ENCODE measurements around the gene NR3C1.
"Not testable (repeated sequence)": the region's sequence is repeated elsewhere in the genome, so short reads cannot be mapped to it uniquely, and the experiment has no call there.

NR3C1 gene

DNA sequence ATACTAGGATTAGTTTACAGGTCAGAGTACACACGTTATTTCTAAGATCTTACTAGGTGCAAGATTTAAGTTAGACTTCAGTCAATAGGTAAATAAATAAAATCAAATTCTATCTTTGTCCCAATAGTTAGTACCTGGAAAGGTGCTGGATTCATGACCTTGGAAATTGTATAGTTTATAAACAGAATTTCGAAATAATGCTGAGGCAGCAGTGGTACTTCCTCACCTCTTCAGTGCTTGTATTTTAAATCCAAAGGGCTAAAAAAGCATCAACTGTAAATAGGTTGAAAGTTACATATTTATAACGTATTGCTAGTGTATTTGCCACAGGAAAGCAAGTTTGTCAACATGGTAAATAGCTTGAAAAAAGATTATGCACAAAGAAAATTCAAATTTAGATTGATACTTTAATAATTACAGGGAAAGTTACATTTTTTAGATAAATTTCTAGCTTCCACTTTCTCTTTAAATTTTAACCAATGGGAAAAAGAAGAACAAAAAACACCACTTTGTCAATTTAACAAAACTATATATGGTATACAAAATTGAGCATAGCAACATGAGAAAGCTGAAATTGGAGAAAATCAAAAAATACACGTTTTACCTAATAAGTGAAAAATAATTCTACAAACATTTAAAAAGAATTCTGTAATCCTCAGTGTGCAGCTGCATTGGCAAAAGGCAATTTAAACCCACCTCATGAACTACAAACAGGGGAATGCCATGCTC is 46.5 kb downstream of the NR3C1 start:
- DNase-seq = no peak

DNA sequence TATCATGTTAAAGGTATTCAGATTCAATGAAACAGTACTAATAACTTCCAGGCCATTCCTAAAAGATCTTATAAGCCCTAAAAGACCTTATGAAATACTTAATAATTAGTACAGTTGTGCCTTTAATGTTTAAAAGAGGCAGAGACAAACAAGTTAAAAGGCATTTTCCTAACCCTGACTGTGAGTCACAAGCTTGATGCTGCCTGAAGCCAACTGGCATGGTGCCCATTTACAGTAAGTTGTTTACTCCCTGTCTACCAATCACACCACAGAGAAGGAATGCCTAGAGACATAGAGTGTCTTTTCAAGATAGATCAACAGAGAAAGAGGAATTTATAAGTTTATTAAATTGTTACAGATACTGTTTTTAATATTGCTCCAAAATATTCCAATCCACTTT is 47.8 kb downstream of the NR3C1 start:
- peak; percentile 30 for DNase-seq

DNA sequence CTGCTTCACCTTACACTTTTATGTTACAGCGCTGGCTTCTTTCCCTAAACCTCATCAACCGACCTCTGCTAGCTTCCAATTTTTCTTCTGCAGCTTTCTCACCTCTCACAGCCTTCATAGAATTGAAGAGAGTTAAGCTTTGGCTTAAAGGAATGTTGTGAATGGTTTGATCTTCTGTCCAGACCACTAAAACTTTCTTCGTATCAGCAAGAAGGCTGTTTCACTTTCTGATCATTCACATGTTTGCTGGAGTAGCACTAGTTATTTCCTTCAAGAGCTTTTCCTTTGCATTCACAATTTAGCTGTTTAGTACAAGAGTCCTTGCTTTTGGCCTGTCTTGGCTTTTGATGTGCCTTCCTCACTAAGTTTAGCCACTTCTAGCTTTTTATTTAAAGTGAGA is 49.5 kb downstream of the NR3C1 start:
- DNase-seq = peak; percentile 45

DNA sequence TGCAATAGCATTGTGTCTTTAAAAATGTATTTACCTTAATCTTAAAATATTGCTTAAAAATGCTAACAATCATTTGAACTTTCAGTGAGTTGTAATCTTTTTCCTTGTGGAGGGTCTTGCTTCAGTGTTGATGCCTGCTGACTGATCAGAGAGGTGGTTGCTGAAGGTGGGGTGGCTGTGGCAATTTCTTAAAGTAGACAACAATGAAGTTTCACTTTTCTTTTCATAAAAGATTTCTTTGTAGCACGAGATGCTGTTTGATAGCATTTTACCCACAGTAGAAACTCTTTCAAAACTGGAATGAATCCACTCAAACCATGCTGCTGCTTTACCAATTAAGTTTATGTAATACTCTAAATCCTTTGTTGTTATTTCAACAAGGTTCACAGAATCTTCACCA is 50.8 kb downstream of the NR3C1 start:
- DNase-seq = peak; percentile 56

DNA sequence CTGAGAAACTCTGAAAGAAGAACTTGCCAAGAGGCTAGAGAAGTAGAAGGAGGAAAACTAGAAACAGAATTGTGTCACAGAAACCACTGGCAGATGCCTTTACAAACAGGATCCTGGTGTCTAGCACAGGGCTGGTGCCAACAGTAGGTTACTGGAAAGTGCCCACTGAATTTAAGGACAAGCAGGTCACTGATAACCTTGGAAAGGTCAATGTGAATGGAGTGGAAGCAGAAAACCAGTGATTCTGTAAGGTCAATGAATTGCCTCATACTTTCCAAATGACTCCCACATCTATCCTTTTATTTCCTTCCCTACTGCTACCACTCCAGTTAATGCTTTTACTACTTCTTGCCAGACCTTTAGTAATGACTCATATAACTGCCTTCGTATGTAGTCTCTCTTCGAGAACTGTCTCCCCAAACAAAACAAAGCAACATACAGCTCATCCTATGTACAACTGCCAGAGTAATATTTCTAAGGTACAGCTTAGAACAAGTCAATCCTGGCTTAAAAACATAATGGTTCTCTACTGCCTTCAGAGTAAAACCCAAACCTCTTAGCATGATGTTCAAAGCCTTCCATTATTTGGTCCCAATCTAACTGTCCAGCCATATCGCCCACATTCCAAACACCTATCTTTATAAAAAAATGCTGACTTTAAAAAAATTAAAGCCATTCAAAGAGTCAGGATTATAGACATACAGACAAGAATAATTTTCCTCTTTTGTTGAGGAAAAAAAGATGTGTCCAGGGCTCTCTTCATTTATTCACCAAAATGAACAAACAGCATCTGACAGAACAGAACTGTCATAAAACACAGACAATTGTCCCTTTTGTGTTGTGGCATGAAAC is 52.5 kb downstream of the NR3C1 start:
- peak; percentile 68 for DNase-seq

DNA sequence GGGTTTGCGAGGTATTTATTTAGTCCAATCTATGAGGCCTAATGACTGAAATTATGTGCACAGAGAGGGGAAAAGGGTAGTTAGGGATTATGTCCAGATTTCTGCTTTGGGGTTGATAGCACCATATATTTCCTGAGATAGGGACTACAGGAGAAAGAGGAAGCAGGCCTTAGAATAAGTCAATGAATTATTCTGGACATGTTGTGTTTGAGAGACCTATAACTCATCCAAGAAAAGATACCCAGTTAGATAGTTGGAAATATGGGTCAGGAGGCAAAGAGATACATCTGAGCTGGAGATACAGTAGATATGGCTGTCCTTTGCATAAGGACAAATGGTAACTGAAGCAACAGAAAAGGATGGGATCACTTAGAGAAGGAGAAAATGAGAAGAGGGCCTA is 53.1 kb downstream of the NR3C1 start:
- DNase-seq = no peak

DNA sequence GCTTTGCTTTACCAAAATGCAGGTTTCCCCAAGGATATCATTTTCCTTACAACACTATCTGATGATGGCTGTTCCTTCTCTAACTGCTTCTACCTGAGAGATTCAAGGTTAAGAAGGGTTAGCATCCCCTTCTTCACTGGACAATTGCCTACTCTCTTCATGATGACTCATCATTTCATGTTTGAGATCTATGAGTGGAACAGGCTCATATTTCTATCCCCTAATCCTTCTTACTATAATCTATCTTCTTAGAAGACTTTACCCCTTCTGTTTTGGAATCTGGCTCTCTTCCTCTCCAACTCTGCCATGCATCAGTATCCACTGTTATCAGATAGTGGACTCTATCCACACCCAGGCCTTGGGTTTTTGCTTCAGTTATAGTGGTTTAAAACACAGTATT is 54.3 kb downstream of the NR3C1 start:
- no peak for DNase-seq

DNA sequence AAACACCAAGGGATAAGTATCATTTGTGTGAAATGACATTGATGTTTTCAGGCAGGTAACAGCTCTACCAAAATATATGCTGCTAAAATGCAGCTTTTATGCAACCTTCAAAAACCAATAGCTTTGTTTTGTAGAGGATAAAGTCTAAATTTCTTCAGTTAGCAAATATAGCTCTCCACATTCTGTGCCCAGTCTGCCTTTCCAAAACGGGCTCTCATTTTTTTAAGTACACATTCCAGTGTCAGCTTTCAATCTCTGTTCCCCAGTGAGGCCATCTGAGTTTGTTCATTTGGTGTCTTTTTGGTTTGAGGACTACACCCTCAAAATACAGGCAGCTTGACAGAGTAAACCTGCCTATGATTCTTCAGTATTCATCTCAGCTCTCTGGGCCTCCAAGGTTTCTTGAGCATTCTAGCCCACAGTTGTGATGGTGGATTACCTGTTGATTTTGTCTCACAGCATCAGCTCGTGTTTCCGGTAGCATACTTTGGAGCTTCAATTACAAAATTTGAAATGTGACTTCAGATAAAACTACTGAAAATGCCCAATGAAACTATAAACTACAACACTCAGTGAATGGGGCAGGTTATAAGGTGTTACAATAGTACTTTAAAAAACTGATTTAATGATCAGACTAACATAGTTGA is 55.7 kb downstream of the NR3C1 start:
- no peak for DNase-seq

DNA sequence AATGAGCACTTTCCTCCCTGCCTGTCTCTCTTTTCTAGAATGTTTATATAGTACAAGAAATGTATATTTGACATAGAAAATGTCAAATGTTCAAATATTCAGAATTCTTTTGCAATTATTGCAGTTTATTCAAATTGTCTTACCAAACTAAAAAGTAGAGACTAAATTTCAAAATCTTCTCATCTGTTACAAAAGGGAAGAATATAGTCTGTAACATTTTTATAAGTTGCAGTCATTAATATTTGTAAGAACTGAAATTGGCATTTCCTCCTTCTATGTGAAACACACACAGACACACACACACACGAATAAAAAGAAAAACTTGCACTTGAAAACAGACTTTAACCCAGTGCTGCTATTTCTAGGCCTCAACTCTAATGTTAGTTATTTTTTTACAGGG is 56.4 kb downstream of the NR3C1 start:
- no peak for DNase-seq

DNA sequence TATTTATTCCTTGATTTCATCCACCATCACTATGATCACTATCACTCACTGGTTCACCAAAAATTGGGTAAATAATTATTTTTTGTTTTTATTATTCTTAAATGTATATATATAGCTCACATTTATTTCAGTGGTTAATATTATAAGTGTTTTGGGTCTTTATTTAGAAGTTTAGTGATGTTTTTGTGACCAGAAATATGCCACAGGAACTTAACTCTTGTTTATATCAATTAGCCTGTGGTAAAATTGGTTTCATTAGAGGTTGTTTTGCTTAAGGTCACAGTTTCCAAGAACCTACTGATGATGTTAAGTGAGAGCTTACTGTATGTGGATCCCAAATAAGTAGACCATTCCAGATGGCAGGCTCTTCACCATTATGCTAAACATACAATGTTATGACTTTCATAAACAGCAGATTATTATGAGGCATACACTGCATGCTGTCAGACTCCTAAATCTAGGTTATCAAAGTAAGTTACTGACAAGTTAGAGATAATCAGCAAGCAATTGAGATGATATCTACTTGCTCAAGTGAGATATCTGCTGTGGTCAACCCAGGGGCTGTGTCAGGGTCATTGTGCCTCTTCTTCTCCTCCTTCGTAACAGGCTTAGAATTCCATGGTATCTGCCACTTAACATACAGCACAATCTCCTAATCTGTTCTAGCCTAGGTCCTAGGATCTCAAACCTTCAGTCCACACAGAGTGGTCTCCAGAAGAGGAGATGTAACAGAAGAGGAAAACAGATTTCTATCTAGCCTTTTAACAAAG is 57.6 kb downstream of the NR3C1 start:
- DNase-seq = no peak

DNA sequence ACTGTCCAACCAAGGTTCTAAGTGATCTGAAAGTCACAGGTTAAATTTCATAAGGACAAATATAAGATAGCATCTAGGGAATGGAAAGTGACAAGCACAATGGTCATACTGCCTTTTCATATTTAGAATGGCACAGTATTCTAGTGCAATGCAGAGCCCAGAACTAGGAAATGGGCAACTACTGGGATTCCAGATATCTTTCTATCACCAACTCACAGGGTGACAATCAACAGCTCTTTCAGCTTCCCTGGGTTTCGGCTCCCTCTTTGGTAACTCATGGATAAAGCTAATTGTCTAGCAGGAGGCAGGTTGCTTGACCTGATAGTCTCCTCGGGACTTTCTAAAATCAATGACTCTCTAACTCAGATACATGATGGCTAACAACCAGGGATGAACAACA is 60.4 kb downstream of the NR3C1 start:
- DNase-seq = no peak

DNA sequence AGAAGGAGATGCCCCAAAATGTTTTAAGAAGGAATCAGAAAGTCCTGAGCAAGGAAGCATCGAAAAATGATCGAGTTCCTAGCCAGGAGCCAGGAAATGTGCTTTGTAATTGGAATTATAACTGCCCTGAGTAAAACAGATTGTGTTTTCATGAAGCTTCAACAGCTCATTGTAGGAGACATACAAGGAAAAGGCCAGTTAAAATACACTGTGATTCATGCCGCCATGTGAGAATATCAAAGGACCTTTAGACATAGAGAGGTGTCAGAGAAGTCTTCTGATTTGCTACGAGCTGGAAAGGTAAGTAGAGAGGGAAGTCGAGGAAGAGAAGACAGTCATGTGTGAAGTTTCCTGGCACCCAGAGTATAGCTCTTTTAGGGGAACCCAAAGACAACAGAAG is 60.9 kb downstream of the NR3C1 start:
- no peak for DNase-seq

DNA sequence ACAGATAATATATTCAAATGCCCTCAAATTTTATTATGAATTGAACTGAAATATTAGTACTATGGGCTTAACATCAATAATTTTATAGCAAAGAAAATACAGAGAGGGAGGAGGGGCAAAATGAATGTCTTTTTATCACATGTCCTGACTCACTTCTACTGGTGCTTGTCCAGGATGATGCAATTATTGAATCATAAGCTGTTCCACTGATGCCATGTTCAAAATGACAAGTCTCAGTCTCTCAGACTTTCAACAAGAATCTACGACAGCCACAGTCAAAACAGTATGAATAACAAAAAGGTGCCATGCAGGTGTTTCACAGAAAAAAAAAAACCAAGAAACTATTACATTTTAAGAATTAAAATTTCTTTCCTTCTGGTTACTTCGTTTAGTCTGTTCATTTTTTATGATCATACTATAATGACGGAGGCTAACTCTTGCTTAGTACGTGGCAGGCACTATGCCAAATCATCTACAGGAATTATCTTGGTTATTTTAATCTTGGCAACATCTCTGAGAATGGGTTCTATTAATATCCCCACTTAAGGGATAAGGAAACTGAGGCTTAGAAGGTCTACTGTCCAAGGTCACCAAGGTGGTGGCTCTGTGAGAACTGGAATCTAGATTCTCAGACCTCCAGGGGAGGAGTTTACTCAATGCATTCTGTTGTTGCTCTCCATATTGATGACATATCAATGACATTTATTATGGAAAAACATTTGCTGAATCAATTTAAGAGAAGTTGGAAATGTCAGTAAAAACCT is 61.5 kb downstream of the NR3C1 start:
- DNase-seq = peak; percentile 49

DNA sequence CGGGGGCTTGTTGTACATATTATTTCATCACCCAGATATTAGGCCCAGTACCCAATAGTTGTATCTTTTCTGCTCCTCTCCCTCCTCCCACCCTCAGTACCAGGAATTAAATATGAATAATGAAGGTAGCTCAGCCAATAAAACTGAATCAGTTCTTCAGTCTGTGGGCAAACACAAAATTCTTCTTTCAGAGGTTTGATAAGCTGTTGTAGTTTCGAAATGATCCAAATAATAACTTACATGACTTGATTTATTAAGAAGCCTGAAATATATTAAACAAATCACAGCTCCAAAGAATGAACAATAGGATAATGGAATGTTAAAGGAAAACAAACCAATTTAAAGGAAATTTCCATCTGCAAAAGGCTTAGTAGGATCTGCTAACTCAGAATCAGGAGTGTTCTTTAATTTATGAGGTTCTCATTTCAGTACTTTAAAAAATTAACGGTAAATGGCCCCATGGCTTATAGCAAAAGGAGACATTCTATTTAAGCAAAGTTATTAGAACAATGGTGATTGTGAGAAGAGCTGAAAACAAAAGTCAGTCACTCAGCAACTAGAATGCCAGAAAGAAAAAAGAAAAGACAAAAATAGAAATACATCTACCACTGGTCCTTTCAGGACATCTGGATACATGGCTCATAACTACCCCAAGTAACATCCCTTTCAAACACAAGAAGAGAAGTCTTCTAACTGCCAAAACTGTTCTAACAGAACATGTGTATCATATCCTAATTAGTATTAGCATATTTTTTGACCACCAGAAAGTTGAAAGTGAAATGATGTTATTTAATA is 62.4 kb downstream of the NR3C1 start:
- DNase-seq = no peak

DNA sequence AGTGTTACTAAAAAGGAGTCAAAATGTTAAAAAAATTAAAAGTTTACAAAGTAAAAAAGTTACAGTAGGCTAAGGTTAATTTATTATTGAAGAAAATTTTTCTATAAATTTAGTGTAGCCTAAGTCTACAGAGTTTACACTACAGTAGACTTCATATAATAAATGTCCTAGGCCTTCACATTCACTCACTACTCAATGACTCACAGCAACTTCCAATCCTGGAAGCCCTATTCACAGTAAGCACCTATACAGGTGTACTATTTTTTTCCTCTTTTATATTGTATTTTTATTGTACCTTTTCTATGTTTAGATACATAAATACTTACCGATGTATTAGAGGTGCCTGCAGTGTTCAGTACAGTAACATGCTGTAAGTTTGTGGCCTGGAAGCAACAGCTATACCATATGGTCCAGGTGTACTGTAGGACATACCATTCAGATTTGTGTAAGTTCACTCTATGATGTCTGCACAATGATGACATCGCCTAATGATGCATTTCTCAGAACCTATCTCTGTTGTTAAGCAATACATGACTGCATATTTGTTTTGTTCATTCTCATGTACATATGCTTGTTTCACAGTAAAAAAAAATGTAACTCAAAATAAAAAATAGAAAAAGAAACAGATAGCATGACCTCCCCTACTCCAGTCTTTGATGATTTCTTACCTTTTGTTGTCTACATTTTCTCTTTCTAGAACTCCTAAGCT is 64.7 kb downstream of the NR3C1 start:
- no peak for DNase-seq

DNA sequence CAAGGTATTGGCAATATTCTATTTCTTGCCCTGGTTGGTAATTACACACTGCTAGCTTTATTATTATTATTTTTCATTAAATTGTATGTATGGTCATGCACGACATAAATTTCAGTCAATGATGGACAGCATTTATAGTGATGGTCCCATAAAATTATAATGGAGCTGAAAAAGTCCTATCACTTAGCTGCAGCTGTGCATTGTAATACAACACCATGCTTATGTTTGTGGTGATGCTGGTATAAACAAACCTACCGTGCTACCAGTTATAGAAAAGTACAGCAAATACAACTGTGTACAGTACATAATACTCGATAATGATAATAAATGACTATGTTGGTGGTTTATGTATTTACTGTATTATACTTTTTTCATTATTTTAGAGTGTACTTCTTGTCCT is 65.5 kb downstream of the NR3C1 start:
- DNase-seq = no peak

DNA sequence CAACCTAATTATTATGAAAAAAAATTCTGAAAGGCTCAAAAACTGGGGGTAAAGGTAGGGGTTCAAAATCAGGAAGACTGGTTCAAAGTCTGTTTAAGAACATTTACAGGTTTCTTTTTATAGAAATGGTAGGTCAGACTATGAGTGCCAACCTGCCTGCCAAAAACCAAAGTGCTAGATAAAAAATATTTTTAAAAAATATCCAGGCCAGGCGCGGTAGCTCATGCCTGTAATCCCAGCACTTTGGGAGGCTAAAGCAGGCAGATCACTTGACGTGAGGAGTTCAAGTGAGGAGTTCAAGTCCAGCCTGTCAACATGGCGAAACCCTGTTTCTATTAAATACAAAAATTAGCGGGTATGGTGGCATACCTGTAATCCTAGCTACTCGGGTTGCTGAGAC is 67.0 kb downstream of the NR3C1 start:
- DNase-seq = no peak

DNA sequence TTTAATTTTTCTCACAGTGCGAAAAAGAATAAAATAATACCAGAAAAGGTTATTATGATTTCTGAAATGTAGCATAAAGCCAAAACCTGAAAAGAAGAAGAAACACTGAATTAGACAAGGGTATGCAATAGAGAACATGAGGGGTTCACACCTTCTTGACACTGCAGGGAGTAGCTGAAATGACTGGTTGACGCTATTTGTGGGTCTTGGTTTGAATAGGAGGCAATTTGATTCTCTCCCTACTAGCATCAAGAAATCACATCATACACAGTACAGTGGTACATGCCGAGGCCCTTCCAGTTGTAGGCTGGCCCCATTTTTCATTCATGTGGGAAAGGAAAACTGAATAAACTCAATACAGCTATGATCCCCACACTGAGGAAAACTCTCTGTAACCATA is 68.6 kb downstream of the NR3C1 start:
- no peak for DNase-seq

DNA sequence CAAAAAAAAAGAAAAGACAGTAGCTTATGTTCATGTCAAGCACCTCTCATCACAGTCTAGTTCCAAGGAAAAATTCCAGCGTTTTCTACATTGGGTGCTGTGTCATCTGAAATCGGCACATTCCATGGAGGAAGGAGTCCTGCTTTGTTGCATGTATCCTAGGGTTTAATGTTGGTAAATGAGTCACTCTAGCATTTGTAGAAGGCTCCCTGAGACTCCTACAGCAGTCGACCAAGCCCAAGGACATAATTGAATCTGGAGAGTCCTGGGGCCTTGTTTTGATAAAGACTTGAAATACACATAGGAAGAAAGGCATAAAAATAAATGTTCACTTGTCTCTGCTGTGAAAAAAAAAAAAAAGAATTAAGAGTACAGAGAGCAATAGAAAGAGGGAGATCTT is 69.1 kb downstream of the NR3C1 start:
- DNase-seq = not testable (repeated sequence)

DNA sequence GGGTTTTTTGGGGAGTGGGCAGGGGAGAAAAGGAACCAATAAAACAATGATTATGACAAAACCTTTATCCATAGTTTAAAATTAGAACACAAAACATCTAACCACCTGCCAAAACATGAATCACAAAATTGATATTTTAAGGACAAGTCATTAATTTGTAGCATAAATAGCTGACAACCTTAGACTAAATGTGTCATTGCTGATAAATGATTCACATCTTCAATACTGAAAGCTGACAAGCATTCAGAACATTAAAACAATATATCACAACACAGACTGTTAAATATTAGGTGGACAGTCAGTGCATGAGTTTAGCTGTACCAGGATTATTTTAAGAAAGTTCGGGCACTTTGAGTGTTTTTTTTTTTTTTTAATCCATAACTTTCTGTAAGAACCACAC is 71.5 kb downstream of the NR3C1 start:
- DNase-seq = no peak

DNA sequence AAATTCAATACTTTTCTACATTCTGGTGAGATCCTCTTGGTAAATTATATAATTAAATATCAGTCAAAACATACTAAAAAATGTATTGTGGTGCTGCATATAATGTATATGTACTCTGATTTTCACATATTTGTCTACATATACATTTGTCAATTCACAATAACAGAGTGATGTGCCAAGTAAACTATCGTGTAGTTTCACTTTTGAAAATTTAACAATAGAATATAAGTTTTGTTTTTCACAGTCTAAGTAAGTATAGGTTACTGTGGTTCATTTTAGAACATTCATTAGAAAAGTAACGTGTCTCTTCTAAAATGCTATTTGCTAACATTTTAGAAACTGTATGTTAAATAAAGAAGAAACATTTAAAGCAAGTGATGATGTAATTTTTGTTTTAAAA is 73.6 kb downstream of the NR3C1 start:
- DNase-seq = no peak

Data from activated CD4-positive, alpha-beta T cell treated with anti-CD3 and anti-CD28 coated beads, Interleukin-10, Interleukin-2, amounts not matched to agents 100 ng/mL and 50 ng/mL, durations not matched to agents 16 hours and 8 hours (primary cell).